ENCODE data around the gene PRKCA.

DNA sequence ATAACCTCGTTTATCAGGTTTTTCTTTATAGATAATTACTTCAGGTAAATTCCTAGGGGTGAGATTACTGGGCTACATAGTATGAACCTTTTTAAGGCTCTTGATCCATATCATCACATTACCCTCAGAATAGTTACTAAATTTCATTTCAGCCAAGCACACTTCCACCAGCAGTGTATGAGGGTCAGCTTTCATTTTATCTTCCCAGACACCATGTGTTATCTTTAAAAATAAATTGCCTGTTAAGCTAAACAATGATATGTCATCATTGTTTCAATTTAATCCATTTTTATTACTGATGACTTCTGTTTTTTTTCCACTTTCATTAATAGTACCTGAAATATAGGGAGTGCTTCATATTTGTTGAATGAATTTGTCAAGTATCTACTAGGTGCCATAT is 33.4 kb downstream of the PRKCA start:
- TF ChIP-seq, protein P1, sequence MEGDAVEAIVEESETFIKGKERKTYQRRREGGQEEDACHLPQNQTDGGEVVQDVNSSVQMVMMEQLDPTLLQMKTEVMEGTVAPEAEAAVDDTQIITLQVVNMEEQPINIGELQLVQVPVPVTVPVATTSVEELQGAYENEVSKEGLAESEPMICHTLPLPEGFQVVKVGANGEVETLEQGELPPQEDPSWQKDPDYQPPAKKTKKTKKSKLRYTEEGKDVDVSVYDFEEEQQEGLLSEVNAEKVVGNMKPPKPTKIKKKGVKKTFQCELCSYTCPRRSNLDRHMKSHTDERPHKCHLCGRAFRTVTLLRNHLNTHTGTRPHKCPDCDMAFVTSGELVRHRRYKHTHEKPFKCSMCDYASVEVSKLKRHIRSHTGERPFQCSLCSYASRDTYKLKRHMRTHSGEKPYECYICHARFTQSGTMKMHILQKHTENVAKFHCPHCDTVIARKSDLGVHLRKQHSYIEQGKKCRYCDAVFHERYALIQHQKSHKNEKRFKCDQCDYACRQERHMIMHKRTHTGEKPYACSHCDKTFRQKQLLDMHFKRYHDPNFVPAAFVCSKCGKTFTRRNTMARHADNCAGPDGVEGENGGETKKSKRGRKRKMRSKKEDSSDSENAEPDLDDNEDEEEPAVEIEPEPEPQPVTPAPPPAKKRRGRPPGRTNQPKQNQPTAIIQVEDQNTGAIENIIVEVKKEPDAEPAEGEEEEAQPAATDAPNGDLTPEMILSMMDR (IDR thresholded peaks at IDR 0.05; ENCODE audit: low read depth, low read length): no peak
- TF ChIP-seq POLR2A (IDR thresholded peaks at IDR 0.05; ENCODE audit: extremely low read depth, insufficient read length): no peak
- TF ChIP-seq, protein P2, sequence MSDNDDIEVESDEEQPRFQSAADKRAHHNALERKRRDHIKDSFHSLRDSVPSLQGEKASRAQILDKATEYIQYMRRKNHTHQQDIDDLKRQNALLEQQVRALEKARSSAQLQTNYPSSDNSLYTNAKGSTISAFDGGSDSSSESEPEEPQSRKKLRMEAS (IDR thresholded peaks at IDR 0.05; ENCODE audit: low read depth, low read length): no peak

Measured in NB4 (cell line).